GM12872 (cell line): ENCODE results near the gene ACSM3.

ENCODE experiments used
- CTCF ChIP-seq: IDR thresholded peaks from 3 replicates; pipeline ENCODE4 v1.5.1; 2011; ENCODE audit warnings: low read depth, mild to moderate bottlenecking, low read length, moderate library complexity; ENCODE audit not compliant: insufficient read depth

ACSM3 gene

GRCh38 chr16:20774703-20775362, 11.0 kb downstream of the ACSM3 start:
- peak; percentile 92 for TF ChIP-seq CTCF

GRCh38 chr16:20781697-20782096, 17.9 kb downstream of the ACSM3 start:
- TF ChIP-seq CTCF: no peak

- no peak for TF ChIP-seq CTCF
Observed at GRCh38 chr16:20782470-20782869, 18.7 kb downstream of the ACSM3 start.

GRCh38 chr16:20784204-20784603, 20.4 kb downstream of the ACSM3 start:
- TF ChIP-seq CTCF: no peak

GRCh38 chr16:20789130-20789529, 25.3 kb downstream of the ACSM3 start:
- TF ChIP-seq CTCF: no peak

- no peak for TF ChIP-seq CTCF
Observed at GRCh38 chr16:20791923-20792612, 28.3 kb downstream of the ACSM3 start.

- no peak for TF ChIP-seq CTCF
Observed at GRCh38 chr16:20798364-20798763, 34.5 kb downstream of the ACSM3 start.
